ENCODE results near the gene WDFY2.
A peak's percentile ranks its signal among the peaks of the same experiment; 100 is the strongest.
"Not testable (repeated sequence)": the region's sequence is repeated elsewhere in the genome, so short reads cannot be mapped to it uniquely, and the experiment has no call there.

WDFY2 gene

GRCh38 chr13:51583875-51584730, at the start of gene WDFY2:
Gene WDFY2, plus strand, starts transcription at chr13:51584462. Its CDS starts 226 bp downstream, at chr13:51584688.
- DNase-seq = peak; percentile 100

GRCh38 chr13:51538591-51539179, 45.6 kb upstream of the WDFY2 start:
- DNase-seq = no peak

- no peak for DNase-seq
Measured at GRCh38 chr13:51539887-51540286, 44.4 kb upstream of the WDFY2 start.

DNA sequence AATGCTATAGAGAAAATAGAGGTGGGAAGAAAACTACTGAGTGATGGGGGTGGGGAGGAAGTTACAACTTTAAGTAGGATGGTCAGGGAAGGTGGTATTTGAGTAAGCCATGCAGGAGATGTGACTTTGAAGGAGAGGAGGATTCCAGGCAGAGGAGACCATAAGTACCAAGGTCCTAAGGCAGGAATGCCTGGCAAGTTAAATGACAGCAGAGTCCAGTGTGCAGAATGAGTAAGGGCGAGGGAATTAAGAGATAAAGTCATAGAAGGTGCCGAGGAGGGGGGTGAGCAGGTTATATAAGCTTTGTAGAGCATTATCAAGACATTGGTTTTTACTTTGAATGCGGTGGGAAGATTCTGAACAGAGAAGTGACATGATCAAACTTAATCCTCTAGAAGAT, 43.2 kb upstream of the WDFY2 start:
- no peak for DNase-seq

DNA sequence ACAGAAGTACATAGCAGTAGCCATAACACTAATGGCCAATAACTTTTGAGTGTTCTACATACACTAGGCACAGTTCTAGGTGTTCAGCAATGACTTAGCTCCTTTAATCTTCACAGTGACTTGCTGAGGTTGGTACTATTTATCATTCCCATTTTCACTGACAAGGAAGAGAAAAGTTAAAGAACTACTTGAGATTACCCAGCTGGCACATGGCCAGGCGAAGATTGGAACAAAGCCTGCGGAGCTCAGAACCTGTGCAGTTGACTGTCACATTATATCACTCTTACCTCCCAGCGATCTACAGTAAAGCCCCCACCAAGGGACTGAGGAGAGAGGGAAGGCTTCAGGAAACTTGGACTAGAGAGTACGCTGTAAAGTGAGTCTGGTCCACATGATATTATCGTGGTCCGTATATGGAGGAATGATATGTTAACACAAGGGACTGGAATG, 42.4 kb upstream of the WDFY2 start:
- no peak for DNase-seq

- no peak for DNase-seq
Measured at GRCh38 chr13:51542346-51543242, 41.7 kb upstream of the WDFY2 start.

GRCh38 chr13:51545446-51545845, 38.8 kb upstream of the WDFY2 start:
- not testable (repeated sequence) for DNase-seq

DNA sequence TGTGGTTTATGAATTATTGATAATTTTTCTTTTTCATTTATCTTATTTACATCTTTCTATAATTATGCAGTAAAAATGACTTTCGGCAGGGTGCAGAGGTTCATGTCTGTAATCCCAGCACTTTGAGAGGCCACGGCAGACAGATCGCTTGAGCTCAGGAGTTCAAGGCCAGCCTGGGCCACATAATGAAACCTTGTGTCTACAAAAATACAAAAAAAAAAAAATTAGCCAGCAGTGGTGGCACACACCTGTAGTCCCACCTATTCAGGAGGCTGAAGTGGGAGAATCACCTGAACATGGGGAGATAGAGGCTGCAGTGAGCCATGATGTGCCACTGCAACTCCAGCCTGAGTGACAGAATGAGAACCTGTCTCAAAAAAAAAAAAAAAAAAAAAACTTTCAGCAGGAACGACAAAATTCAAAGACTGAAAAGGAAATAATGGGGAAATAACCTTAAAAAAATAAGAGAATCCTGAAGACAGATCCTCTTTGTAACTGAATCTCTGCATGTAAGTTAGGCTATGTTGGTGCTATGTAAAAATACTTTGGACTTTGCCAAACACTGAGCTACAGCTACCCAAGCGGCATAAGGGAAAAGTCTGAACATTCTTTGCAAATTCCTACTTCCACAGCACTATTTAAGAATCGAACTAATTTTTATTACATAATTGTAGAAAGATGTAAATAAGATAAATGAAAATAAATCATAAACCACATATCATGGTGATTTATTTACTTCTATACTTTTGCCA, 36.7 kb upstream of the WDFY2 start:
- no peak for DNase-seq

GRCh38 chr13:51549050-51549449, 35.2 kb upstream of the WDFY2 start:
- DNase-seq = no peak

DNA sequence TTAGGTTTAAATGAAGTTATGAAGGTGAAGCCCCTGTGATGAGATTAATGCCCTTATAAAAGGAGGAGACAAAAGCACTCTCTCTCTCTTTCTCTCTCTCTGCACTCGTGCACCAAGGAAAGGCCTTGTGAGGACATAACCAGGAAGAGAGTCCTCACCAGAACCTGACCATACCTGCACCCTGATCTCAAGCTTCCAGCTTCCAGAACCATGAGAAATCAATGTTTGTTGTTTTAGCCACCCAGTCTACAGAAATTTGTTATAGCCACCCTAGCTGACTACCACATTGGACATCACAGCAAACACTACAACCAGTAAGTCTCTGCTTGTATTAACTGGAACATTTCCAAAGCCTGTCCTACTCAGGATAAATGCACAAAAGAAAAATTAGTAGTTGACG, 34.7 kb upstream of the WDFY2 start:
- no peak for DNase-seq

DNA sequence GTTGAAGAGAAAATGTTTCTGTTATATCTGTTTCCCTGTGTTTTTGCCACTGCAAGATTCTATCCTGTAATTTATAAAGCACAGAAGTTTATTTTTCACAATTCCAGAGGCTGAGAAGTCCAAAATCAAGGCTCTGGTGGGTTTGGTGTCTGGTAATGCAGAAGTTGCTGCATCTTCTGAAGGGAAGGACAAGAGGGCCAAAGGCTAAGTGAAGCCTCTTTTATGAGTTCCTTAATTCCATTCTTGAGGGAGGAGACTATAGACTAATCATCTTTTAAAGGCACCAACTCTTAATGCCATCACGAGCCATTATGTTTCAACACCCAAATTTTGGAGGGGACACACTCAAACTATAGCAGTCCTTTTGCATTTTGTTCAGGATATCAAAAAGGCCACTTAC, 34.1 kb upstream of the WDFY2 start:
- no peak for DNase-seq

DNA sequence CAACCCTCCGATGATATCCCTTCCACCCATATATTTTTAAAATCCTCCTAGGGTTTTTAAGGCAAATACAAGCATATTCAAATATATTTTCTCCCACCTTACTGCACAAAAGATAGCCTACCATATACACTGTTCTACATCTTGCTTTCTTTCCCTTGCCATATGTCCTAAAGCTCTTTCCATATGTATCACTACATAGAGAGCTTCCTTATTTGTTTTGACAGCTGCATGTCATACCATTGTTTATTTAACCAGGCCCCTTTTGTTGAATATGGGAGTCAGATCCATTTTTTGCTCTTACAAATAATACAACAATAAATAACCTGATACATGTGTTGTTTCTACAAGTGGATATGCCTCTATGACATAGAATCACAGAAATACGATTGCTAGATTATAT, 32.8 kb upstream of the WDFY2 start:
- no peak for DNase-seq

- no peak for DNase-seq
Measured at GRCh38 chr13:51552027-51552426, 32.2 kb upstream of the WDFY2 start.

DNA sequence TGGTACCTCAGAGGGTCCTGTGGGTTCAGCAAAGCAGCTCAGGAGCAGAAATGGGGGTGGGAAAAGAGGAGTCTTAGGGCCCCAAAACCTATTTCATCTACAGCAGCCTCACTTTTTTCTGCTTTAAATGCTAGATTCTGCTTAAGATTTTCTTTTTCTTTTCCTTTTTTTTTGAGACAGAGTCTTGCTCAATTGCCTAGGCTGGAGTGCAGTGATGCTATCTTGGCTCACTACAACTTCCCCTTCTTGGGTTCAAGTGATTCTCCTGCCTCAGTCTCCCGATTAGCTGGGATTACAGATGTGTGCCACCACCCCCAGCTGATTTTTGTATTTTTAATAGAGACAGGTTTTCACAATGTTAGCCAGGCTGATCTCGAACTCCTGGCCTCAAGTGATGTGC, 30.7 kb upstream of the WDFY2 start:
- DNase-seq = no peak

GRCh38 chr13:51556740-51557139, 27.5 kb upstream of the WDFY2 start:
- no peak for DNase-seq

GRCh38 chr13:51557438-51557837, 26.8 kb upstream of the WDFY2 start:
- DNase-seq = no peak

DNA sequence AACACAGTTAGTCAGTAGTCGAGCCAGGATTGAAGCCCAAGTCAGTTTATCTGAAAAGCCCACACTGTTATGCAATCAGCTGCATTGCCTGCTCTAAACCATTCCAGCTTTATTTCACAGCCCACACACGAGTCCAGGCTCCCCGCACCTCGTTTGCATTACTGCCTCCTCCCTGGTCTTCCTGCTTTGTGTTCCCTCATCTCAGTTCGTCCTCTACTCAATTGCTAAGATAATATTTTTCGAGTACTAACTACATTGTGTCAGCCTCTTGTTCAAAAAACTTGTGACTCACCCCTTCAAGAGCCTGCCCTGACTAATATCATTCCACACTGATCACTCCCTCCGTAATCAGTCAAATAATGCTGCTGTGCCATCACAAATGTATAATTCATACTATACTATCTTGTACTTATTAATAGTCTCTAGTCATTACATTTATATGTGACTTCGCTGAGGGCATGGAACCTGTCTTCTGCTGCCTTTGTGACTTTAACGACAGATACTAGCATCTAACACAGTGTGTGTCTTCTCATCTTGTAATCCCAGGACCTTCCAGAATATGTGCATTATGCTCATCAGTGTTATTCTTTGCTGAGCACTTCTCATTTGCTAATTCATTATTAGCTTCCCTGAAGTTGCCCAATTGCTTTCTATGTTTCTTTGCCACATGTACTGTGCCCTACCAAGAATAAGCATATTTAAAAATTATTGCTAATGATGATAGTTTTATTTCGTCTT, 26.2 kb upstream of the WDFY2 start:
- DNase-seq = no peak

GRCh38 chr13:51559946-51560735, 24.1 kb upstream of the WDFY2 start:
- no peak for DNase-seq

DNA sequence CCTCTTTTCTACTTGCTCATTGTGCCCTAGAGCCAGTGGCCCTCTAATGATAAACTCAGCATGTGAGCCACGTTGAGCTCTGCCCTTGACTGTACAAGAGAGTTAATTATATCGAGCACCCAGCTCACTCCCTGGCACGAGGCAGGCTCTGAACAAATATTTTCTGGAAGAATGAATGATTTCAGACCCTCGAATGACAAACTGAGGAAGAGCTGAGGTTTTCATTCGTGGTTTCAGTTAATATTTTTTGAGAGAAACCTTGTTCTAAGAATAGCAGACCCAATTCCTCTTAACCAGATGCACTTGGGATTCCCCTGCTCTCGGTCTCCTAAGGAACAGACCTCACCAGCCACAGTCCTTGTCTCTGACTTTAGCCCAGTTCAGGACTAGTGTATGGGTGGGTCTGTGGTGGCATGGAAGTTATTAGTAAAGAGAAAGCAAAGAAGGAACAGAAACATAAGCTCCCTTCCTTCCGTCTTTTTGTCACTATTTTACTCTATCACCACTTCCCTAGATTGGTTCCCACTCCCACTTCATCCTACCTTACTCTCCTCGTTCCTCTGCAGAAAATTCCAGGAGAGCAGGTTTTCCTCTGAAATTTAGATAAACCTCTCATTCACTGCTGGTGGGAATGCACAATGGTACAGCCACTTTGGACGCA, 22.1 kb upstream of the WDFY2 start:
- DNase-seq = no peak

DNA sequence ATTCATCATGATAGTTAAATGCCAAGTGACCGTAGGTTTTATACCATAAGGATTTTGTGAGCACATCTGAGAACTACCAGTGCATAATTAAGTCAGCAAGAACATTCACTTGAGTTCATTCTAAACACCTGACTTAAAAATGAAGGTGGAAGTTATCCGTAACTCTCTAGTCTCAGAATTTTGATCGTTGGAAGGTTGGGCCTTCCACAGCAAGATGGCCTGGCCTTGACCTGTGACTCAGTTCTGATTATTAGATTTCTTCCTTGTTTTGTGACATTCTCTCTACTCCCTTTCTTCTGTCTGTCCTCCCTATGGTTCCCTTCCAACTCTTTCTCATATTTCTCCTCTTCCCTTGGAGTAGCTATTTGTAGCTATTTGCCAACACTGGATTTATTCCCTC, 20.0 kb upstream of the WDFY2 start:
- DNase-seq = no peak

DNA sequence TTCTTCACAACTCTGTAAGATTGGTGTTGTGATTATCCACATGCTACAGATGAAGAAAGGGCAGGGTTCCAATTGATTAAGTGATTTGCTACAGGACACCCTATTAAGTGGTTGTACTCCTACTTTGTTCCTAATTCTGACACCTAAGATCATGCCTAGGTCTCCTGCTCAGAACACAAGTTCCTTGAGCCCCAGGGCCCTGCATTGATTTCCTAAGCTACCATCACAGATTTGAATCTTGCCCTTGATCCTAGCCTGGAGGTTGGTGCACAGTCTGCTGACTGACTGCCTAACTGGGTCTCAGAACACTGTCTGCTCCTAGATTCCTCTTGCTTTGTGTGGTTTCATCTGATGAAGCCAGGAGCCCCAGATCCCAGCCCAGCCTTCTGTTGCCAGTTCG, 19.6 kb upstream of the WDFY2 start:
- no peak for DNase-seq

All from activated T-cell treated with anti-CD3 and anti-CD28 coated beads, Interleukin-2, amount 50 U/mL, for 1 hour (primary cell).